ENCODE data around the gene KIAA1549.

- TF ChIP-seq EZH2 (IDR thresholded peaks at IDR 0.05; ENCODE audit: borderline replicate concordance, insufficient read depth, low read depth, low read length, poor library complexity, severe bottlenecking) (no peak), CTCF (IDR thresholded peaks at IDR 0.05) (peak; percentile 15)
These were observed 115.3 kb downstream of the KIAA1549 start for GRCh38 chr7:138865843-138866242.

All from B cell (primary cell).